ENCODE measurements around the gene NEK3.
"Not testable (repeated sequence)": the region's sequence is repeated elsewhere in the genome, so short reads cannot be mapped to it uniquely, and the experiment has no call there.

DNA sequence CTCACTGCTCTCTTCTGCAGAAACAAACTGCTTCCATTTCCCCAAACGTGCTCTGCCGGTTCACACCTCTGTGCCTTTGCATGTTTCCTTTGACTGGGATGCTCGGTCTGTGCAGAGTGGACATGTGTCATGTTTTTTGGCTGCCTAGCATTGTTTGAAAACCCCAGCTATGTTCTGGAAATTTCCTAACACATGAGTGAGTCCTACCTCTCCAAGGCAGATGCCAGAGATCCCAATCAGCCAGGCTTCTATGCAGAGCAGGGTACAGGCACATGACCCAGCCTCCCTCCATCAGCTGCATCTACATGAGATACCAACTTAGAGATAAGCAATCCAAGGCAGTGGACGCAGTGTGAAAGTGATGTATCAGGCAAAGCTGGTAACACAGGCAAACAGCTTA lies 45.1 kb upstream of the NEK3 start:
- TF ChIP-seq, protein P1, sequence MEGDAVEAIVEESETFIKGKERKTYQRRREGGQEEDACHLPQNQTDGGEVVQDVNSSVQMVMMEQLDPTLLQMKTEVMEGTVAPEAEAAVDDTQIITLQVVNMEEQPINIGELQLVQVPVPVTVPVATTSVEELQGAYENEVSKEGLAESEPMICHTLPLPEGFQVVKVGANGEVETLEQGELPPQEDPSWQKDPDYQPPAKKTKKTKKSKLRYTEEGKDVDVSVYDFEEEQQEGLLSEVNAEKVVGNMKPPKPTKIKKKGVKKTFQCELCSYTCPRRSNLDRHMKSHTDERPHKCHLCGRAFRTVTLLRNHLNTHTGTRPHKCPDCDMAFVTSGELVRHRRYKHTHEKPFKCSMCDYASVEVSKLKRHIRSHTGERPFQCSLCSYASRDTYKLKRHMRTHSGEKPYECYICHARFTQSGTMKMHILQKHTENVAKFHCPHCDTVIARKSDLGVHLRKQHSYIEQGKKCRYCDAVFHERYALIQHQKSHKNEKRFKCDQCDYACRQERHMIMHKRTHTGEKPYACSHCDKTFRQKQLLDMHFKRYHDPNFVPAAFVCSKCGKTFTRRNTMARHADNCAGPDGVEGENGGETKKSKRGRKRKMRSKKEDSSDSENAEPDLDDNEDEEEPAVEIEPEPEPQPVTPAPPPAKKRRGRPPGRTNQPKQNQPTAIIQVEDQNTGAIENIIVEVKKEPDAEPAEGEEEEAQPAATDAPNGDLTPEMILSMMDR (IDR thresholded peaks at IDR 0.05 in 4 of 5, conservative IDR thresholded peaks at IDR 0.05 in 1 of 5), result not testable (repeated sequence)
- not testable (repeated sequence) for TF ChIP-seq POLR2A (IDR thresholded peaks at IDR 0.05)
